ENCODE measurements around the gene TAF1A.

TAF1A gene

DNA sequence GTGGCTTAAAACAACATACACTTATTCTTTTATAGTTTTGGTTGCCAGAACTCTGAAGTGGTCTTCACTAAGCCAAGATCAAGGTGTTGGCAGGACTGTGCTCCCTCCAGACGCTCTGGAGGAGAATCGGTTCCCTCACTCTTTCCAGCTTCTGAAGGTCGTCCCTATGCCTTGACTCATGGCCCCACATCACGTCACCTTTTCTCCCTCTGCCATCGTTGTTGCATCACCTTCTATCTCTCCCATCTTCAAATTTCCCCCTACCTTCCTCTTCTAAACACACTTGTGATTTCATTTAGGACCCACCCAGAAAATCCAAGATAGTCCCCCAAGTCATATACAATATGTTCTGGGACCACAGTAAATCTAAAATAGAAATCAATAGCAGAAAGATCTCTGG is 54.3 kb downstream of the TAF1A start:
- DNase-seq (ENCODE audit: low read depth), result no peak

- DNase-seq (ENCODE audit: low read depth), result no peak
These were observed 58.9 kb downstream of the TAF1A start for GRCh38 chr1:222530852-222531251.

- no peak for DNase-seq (ENCODE audit: low read depth)
These were observed 59.8 kb downstream of the TAF1A start for GRCh38 chr1:222529916-222530315.

- DNase-seq (ENCODE audit: low read depth), result no peak
These were observed 60.6 kb downstream of the TAF1A start for GRCh38 chr1:222529181-222529580.

DNA sequence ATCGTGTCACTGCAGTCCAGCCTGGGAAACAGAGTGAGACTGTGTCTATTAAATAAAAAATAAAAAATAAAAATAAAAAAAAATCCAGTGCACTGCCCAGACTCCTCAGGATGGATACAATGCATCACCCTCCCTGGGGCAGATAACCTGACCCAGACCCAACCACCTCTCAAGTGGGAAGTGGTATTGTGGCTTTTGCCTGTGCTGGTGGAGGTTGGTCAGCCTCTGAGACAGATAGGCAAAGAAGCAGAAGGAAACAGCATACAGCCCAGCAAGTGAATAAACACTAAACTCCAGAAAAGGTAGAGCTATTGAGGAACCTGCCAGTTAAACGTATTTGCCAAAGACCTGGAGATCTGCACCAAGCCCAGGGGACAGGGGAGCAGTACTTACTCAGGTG is 63.8 kb downstream of the TAF1A start:
- no peak for DNase-seq (ENCODE audit: low read depth)

GRCh38 chr1:222523852-222524251 is 65.9 kb downstream of the TAF1A start:
- DNase-seq (ENCODE audit: low read depth), result no peak

- DNase-seq (ENCODE audit: low read depth), result no peak
These were observed 67.4 kb downstream of the TAF1A start for GRCh38 chr1:222522105-222522915.

GRCh38 chr1:222521299-222522104 is 68.2 kb downstream of the TAF1A start:
- no peak for DNase-seq (ENCODE audit: low read depth)
